GM19193 (cell line): ENCODE data around the gene DYDC2.

ENCODE experiments used
- POLR2A ChIP-seq: IDR thresholded peaks from 4 replicates; pipeline ENCODE4 v1.6.1; 2011; ENCODE audit not compliant: insufficient read depth, insufficient read length; ENCODE audit errors: extremely low read depth

DYDC2 gene

GRCh38 chr10:80356989-80357850 is 639 bp downstream of the DYDC2 start:
- no peak for TF ChIP-seq POLR2A

DNA sequence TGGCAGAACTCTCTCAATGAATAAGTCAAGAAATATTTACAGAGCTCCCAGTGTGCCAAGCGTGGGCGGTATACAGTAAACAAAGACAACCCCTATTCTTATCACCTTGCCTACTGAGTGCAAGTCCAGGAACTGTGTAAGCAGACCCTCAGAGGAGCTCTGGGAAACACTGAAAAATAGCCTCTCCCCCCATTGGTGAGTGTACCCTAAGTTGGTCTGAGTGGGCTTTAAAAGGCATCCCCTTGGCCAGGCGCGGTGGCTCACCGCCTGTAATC is 1.2 kb downstream of the DYDC2 start:
- TF ChIP-seq POLR2A: no peak

GRCh38 chr10:80359644-80360043 is 3.1 kb downstream of the DYDC2 start:
- TF ChIP-seq POLR2A: no peak

GRCh38 chr10:80365510-80365909 is 8.9 kb downstream of the DYDC2 start:
- no peak for TF ChIP-seq POLR2A

- no peak for TF ChIP-seq POLR2A
These were observed 14.9 kb downstream of the DYDC2 start for GRCh38 chr10:80371467-80371866.

DNA sequence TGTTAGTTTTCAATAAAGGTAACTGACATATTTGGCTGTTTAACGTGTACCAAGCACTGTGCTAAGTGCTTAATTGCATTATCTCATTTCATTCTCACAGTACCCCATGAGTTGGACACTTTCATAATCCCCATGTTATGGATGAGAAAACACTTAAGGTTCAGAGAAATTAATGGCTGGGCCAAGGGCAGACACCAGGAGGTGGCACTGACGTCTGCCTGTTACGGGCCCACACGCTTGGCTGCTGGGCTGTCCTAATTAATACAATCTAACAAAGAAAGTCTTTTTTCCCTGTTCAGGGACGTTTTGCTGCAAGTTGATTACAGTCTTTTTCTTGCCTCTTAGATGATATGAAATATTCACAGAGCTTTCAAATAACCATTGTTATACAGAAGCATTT is 16.1 kb downstream of the DYDC2 start:
- TF ChIP-seq POLR2A: no peak

- TF ChIP-seq POLR2A: no peak
These were observed 16.9 kb downstream of the DYDC2 start for GRCh38 chr10:80373502-80373901.

GRCh38 chr10:80379701-80380100 is 23.1 kb downstream of the DYDC2 start:
- TF ChIP-seq POLR2A: no peak

DNA sequence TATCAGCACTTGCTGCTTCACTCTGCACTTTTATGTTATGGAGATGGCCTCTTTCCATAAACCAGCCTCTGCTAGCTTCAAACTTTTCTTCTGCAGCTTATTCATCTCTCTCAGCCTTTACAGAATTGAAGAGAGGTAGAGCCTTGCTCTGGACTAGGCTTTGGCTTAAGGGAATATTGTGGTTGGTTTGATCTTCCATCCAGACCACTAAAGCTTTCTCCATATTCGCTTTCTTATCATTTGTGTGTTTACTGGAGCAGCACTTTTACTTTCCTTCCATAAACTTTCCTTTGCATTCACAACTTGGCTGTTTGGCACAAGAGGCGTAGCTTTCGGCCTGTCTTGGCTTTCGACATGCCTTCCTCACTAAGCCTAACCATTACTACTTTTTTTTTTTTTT is 23.6 kb downstream of the DYDC2 start:
- TF ChIP-seq POLR2A: no peak

- no peak for TF ChIP-seq POLR2A
These were observed 26.4 kb downstream of the DYDC2 start for GRCh38 chr10:80382989-80383388.

DNA sequence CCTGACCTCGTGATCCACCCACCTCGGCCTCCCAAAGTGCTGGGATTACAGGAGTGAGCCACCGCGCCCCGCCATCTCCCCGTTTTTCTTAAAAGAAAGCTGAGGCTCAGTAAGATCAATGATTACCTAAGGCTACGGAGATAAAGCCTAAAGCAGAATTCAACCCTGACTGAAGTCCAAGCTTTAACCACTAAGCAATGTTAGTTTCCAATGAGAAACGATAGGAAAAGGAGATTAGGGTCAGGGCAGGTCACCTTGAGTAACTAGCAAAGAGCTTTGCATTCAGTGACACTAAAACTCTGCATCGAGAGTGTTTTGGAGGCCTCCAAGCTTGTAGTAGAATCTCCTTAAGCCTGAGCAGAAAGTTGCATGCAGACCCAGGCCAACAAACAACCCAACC is 34.2 kb downstream of the DYDC2 start:
- TF ChIP-seq POLR2A: no peak

DNA sequence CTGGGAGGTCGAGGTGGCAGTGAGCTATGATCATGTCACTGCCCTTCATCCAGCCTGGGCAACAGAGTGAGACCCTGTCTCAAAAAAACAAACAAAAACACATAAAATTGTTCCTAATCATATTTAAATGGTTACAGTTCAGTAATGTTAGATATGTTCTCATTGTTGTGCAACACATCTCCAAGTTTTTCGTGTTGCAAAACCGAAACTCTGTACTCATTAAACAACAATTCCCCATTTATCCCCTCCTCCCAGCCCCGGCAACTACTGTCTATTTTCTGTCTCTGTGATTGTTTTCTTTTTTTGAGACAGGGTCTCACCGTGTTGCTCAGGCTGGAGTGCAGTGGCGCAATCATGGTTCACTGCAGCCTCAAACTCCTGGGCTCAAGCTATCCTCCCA is 35.7 kb downstream of the DYDC2 start:
- no peak for TF ChIP-seq POLR2A

GRCh38 chr10:80394358-80394916 is 37.9 kb downstream of the DYDC2 start:
- TF ChIP-seq POLR2A: no peak

- TF ChIP-seq POLR2A: no peak
These were observed 40.4 kb downstream of the DYDC2 start for GRCh38 chr10:80397014-80397413.

DNA sequence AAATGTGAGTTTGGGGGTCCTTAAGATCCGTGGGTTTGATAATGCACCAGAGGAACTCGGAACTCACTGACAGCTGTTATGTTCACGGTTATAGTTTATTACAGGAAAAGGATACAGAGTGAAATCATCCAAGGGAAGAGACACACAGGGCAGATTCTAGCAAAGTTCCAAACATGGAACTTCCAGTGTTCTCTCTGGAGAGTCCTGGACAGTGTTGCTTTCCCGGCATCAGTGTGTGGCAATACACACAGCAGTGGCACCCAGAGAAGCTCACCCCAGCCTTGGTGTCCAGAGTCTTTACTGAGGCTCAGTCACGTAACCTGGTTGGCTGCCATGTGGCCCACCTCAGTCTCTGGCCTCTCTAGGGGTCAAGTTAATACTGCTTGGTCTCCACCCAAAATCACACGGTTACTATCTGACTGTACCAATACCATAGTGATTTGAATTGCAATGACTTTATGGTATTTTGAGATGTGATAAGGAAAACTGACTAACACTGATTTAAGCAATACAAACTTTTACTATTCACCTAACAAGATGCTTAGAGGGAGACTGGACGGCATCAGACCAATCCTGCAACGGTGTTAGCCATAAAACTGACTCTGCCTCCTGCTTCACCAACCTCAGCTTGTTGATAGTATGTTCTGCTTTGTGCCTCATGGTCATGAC is 43.7 kb downstream of the DYDC2 start:
- no peak for TF ChIP-seq POLR2A

- TF ChIP-seq POLR2A: no peak
These were observed 48.5 kb downstream of the DYDC2 start for GRCh38 chr10:80405035-80405434.
